Psoas muscle (tissue), 8 donors: Measurements from ENCODE around the gene TMEM44. TPM values are rescaled to one million over a fixed set of nuclear protein-coding genes. Genes with fewer than 3 reads are reported as not detected.

ENCODE experiments used
- ATAC-seq, 4 donors: fragments of 200-7000 bp; cut with Tn5 transposase; one replicate each; pipeline ENCODE4 v1.9.1; 2020; ENCODE audit warnings: moderate library complexity in 3 of 4, mild to moderate bottlenecking in 2 of 4
- DNase-seq, 2 donors: peaks; one replicate each; pipeline ENCODE4 v3.0.0-alpha.2; 2020
- H3K27ac ChIP-seq: fragments of 200-600 bp; one replicate; pipeline ENCODE4 v1.8.0; 2022
- H3K27me3 ChIP-seq, 3 donors: fragments of 200-600 bp in 1 of 3; one replicate each; pipeline versions ENCODE4 v1.6.1 to v1.8.0; 2013 to 2022; ENCODE audit warnings: low read length in 2 of 3, mild to moderate bottlenecking in 2 of 3, moderate library complexity in 1 of 3; ENCODE audit not compliant: insufficient read depth in 3 of 3
- H3K36me3 ChIP-seq, 2 donors: fragments of 200-600 bp in 1 of 2; one replicate each; pipeline versions ENCODE4 v1.6.1 to v1.8.0; 2013 to 2022; ENCODE audit warnings: low read depth in 1 of 2, mild to moderate bottlenecking in 1 of 2, moderate library complexity in 1 of 2; ENCODE audit not compliant: insufficient read depth in 1 of 2
- H3K4me1 ChIP-seq: fragments of 200-600 bp; one replicate; pipeline ENCODE4 v1.8.0; 2022
- H3K4me3 ChIP-seq: fragments of 200-600 bp; one replicate; pipeline ENCODE4 v1.8.0; 2022; ENCODE audit warnings: mild to moderate bottlenecking
- H3K9me3 ChIP-seq: fragments of 200-600 bp; one replicate; pipeline ENCODE4 v1.8.0; 2022
- WGBS, 3 donors: extraction: QIAGEN DNeasy Blood & Tissue Kit; methylation state at CpG; one replicate each; pipeline versions ENCODE4 v1.1.6 to v1.1.7; 2013; 5-methylcytosine and 5-hydroxymethylcytosine counted together
- intact Hi-C, 2 donors: fragments of 100-400 bp; cut with DNase I; formaldehyde crosslinking; loops; one replicate each; pipeline versions ENCODE4 v1.11.0 to v1.14.2; 2022
- long read RNA-seq, 2 donors: library from polyadenylated mRNA; unstranded; transcript quantifications; one replicate each; pipeline ENCODE4 v2.0.0, GENCODE V29; 2021
- polyA plus RNA-seq, 3 donors: library from polyadenylated mRNA; stranded (reverse); fragments of 200-250 nt; gene quantifications; one replicate each; pipeline ENCODE4 v1.2.3, GENCODE V29; 2013
- total RNA-seq, 4 donors: library from RNA; stranded (reverse); fragmentation: NEBNext Ultra II Directional in 2 of 4; extraction: Animal tissue kit (Norgen Biotek cat#: 25700) in 2 of 4; gene quantifications; one replicate each; pipeline versions ENCODE4 v1.2.1 to v1.2.4, GENCODE V29; 2021 to 2023
- TF ChIP-seq, protein P1 (sequence below): fragments of 200-600 bp; IDR thresholded peaks from one replicate; pipeline ENCODE4 v1.8.0; 2022; ENCODE audit warnings: antibody characterized with exemption
- donor health status: healthy with polysubstance abuse.
- donor health status: DM: no; HTN: no; CAD: no; lungs with moderate emphysema.
- donor health status: Bipolar disorder and iron deficiency.
- donor health status: healthy.
- donor health status: DM: yes; HTN: yes; CAD: no.
- donor health status: DM: no; HTN: no; CAD: no.
- donor health status: DM: no; HTN: no; CAD: no.
- donor health status: DM: yes; HTN: yes; CAD: no.

Gene TMEM44
- total RNA-seq = 1 to 10 TPM; 2.0 to 4.4 (median 2.9) TPM
- 1 to 10 TPM; 2.1 to 4.1 (median 3.5) TPM for polyA plus RNA-seq
- long read RNA-seq, donor 1, partial matches to known transcripts = 1 of 4 reads
- long read RNA-seq, donor 1, other reads (novel, unspliced or antisense) = 1 of 4 reads
- long read RNA-seq, donor 2, partial matches to known transcripts = 2 of 9 reads
- long read RNA-seq, donor 2, other reads (novel, unspliced or antisense) = 3 of 9 reads

- Histone ChIP-seq H3K4me3 (peak within 1 kb of the TSS; percentile 74), H3K36me3 (peaks cover 0 to 6% of the 10 kb centered on the region in 2 donors), H3K4me1 (no peaks in the 10 kb centered on the region), H3K27ac (peak within 1 kb of the TSS; percentile 39), H3K27me3 (no peaks in the 10 kb centered on the region), H3K9me3 (no peaks in the 10 kb centered on the region)
- WGBS, 3 donors = 1% methylated on average over 32 to 66 of the region's 66 CpGs
- TF ChIP-seq, protein P1, sequence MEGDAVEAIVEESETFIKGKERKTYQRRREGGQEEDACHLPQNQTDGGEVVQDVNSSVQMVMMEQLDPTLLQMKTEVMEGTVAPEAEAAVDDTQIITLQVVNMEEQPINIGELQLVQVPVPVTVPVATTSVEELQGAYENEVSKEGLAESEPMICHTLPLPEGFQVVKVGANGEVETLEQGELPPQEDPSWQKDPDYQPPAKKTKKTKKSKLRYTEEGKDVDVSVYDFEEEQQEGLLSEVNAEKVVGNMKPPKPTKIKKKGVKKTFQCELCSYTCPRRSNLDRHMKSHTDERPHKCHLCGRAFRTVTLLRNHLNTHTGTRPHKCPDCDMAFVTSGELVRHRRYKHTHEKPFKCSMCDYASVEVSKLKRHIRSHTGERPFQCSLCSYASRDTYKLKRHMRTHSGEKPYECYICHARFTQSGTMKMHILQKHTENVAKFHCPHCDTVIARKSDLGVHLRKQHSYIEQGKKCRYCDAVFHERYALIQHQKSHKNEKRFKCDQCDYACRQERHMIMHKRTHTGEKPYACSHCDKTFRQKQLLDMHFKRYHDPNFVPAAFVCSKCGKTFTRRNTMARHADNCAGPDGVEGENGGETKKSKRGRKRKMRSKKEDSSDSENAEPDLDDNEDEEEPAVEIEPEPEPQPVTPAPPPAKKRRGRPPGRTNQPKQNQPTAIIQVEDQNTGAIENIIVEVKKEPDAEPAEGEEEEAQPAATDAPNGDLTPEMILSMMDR = peak; percentile 50
- DNase-seq (peak; percentile 69 to 83), ATAC-seq (peak; percentile 81 to 90 (median 84))
- intact Hi-C loops = no loop called here
These were observed at the start of gene TMEM44 for GRCh38 chr3:194633349-194634004. Gene TMEM44, minus strand, starts transcription at chr3:194633419. Its CDS starts 204 bp downstream, at chr3:194633215.

DNA sequence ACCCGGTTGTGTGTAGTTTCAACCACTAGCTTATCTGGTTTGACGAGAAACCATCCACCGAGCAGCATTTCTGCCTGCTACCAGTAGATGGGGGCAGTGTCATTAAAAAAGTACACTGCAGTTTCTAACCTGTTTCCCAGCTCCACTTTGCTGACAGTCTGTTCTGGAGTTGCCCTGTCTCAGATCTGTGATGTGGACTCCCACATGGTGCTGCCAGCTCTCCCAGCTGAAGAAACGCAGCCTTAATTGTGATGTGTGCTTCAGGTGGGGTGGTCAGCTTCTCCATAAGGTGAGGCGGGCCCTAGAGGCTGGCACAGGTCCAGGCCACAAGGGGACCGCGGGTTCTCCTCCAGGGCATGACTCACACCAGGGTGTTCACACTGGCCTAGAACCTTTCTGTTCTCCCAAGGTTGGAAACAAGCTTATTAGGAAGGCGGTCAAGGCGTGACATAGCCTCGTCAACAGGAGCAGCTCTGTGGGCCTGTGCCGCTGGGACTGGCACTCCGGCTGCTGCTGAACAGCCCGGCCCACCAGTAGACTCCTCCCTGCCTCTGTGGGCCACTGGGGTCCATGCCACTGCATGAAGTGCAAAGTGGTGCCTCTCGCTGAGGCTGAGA lies 49.6 kb upstream of the TMEM44 start:
- WGBS, 3 donors = 40 to 43% (median 43%) methylated on average over 14 of the region's 14 CpGs
- H3K27ac ChIP-seq = peak overlapping the region; percentile 61
- DNase-seq (peak; percentile 60 to 72), ATAC-seq (peak; percentile 69 to 77 (median 76))
- H3K4me1 ChIP-seq = peaks cover 13% of the 10 kb centered on the region
- H3K36me3 ChIP-seq = no peaks in the 10 kb centered on the region
- H3K27me3 ChIP-seq = no peaks in the 10 kb centered on the region
- TF ChIP-seq, protein P1 = peak; percentile 87
- no peak overlapping the region for H3K4me3 ChIP-seq
- intact Hi-C loops = loop anchor here (1.0 to 10.0 kb wide), 8 partner anchors 172 to 839 kb away; no protein-coding TSS in a partner anchor
- no peaks in the 10 kb centered on the region for H3K9me3 ChIP-seq

GRCh38 chr3:194682189-194682693 lies 49.0 kb upstream of the TMEM44 start:
- intact Hi-C loops = loop anchor here (1.0 to 10.0 kb wide), 8 partner anchors 173 to 840 kb away; no protein-coding TSS in a partner anchor
- peaks cover 13% of the 10 kb centered on the region for H3K4me1 ChIP-seq
- no peak overlapping the region for H3K4me3 ChIP-seq
- H3K27ac ChIP-seq = peak overlapping the region; percentile 61
- no peaks in the 10 kb centered on the region for H3K36me3 ChIP-seq
- ATAC-seq = no peak
- H3K27me3 ChIP-seq = no peaks in the 10 kb centered on the region
- TF ChIP-seq, protein P1 = no peak
- 27 to 36% (median 29%) methylated on average over 4 of the region's 4 CpGs for WGBS, 3 donors
- DNase-seq = no peak
- H3K9me3 ChIP-seq = no peaks in the 10 kb centered on the region

GRCh38 chr3:194680888-194681615 lies 47.8 kb upstream of the TMEM44 start:
- Histone ChIP-seq H3K4me3 (no peak overlapping the region), H3K36me3 (no peaks in the 10 kb centered on the region), H3K27ac (no peak overlapping the region), H3K4me1 (peaks cover 10% of the 10 kb centered on the region), H3K27me3 (no peaks in the 10 kb centered on the region), H3K9me3 (no peaks in the 10 kb centered on the region)
- TF ChIP-seq, protein P1 = no peak
- WGBS, 3 donors = 74 to 80% (median 79%) methylated on average over 11 of the region's 11 CpGs
- ATAC-seq = no peak
- intact Hi-C loops = loop anchor here (5.0 to 10.0 kb wide), 6 partner anchors 174 to 841 kb away; no protein-coding TSS in a partner anchor
- no peak for DNase-seq
